Endometrial microvascular endothelial cells (primary cell): ENCODE data around the gene GPR162. TPM values are rescaled to one million over a fixed set of nuclear protein-coding genes. Genes with fewer than 3 reads are reported as not detected.
"Not testable (repeated sequence)": the region's sequence is repeated elsewhere in the genome, so short reads cannot be mapped to it uniquely, and the experiment has no call there.

Experiments
- in situ Hi-C: cut with HindIII; loops from 2 replicates; pipeline ENCODE4 v1.10.0; 2017; ENCODE audit warnings: low sequenced_read_pairs, low pct_unique_long_range_greater_than_20kb; ENCODE audit errors: inconsistent ontology term
- total RNA-seq: library from RNA; depleted of rRNA; stranded (reverse); fragments of >200 nt; gene quantifications from one replicate; pipeline ENCODE4 v1.2.3, GENCODE V29; 2015; ENCODE audit errors: inconsistent ontology term

The GPR162 gene
- total RNA-seq, 1 donor from 2014 or later, result 0.19 TPM

GRCh38 chr12:6867413-6868210 lies 46.0 kb downstream of the GPR162 start, which contains the start of gene TPI1:
Gene TPI1, plus strand, starts transcription at chr12:6867531. Its CDS starts 36 bp downstream, at chr12:6867567.
- in situ Hi-C loops, result no loop called here

GRCh38 chr12:6868211-6869048 lies 46.8 kb downstream of the GPR162 start:
- in situ Hi-C loops, result no loop called here

DNA sequence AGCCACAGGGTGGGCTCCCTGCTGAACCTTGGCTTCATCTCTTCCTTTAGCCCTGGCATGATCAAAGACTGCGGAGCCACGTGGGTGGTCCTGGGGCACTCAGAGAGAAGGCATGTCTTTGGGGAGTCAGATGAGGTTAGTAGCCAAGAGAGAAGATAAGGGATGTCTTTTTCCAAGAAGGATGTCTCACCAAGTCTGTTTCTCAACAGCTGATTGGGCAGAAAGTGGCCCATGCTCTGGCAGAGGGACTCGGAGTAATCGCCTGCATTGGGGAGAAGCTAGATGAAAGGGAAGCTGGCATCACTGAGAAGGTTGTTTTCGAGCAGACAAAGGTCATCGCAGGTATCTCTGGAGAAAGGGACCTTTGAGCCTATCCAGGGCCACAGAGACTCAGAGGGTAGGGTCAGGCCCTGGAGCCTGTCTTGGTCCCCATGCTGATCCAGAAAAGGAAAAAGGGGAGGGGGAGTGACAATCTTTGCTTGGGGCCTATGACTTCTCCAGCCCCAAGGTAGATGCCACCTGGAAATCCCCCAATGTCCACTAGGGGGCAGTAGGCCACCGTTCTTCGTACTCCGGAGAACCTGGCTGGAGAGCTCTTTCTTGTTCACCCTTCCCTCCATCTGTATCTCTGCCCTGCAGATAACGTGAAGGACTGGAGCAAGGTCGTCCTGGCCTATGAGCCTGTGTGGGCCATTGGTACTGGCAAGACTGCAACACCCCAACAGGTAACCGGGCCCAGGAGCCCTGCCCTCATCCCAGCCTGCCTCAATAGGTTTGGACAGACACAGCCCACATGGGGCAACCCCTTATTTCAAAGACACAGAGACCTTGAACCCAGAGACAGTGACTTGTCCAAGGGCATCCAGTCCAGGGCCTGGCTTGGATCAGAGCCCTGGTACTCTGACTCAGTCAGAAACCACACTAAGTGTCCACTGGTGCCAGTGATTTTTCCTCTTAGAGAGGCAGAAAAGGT lies 47.7 kb downstream of the GPR162 start:
- in situ Hi-C loops, result no loop called here

- in situ Hi-C loops, result not testable (repeated sequence)
Observed at GRCh38 chr12:6870304-6870703, 48.7 kb downstream of the GPR162 start.

DNA sequence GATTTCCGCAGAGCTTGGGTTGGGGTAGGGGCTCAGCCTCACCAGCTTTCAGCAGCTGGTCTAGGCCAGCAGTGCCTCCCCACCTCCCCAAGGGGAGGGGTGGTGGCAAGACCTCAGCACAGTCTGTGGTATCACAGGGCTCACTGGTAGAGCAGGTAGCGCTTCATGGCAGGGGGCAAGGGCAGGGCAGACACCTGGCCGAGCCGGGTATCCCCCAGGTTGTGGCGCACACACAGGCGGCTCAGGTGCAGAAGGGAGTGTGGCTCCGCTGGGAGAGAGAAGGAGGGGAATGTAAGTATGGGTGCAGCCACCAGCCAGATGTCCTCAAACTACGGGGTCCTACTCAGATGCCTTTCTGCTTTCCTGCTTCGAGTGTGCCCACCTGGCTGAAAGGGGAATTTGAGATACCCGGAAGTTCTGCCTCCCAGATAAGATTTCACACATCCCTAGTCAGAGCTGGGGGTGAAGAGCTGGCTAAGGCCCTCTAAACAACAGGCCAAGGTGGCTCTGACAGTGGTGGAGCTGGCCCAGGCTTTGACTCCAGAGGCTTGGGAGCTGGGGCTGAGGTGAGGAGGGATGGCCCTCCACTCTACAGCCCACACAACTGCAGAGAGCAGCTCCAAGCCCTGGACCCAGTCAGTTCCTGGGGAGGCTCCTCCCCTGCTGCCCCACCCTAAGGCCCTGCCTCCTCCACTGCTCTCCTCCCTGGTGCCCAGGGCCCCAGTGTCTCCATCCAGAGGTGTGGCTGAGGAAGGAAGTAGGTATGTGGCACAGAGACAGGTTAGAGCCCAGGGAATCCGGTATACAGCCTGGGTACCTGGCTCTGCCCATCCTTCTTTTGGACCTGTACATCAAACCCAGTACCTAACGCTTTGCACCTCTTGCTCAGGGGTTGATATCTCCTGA lies 49.7 kb downstream of the GPR162 start:
- in situ Hi-C loops, result no loop called here

- in situ Hi-C loops, result no loop called here
Observed at GRCh38 chr12:6872073-6873048, 50.7 kb downstream of the GPR162 start.

- in situ Hi-C loops, result no loop called here
Observed at GRCh38 chr12:6873094-6874014, 51.7 kb downstream of the GPR162 start, which contains the start of gene SPSB2. Gene SPSB2, minus strand, starts transcription at chr12:6873303. Its CDS starts 402 bp downstream, at chr12:6872901.

DNA sequence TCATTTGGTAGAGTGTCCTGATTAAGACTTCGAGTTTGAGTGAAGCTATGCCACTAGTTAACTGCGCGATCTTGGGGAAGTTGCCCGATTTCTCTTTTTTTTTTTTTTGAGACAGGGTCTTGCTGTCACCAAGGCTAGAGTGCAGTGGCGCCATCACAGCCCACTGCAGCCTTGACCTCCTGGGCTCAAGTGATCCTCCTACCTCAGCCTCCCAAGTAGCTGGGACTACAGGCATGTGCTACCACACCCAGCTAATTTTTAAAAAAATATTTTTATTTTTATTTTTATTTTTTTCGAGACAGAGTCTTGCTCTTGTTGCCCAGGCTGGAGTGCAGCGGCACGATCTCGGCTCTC lies 52.4 kb downstream of the GPR162 start:
- in situ Hi-C loops, result not testable (repeated sequence)

Other genes starting within 250 kb of the GPR162 start
- 202 TPM for gene CHD4, start 214.4 kb upstream of the GPR162 start, total RNA-seq
- gene LPAR5, start 185.9 kb upstream of the GPR162 start, total RNA-seq, result not detected
- not detected for gene ACRBP, start 174.4 kb upstream of the GPR162 start, total RNA-seq
- 39.5 TPM for gene ING4, start 158.7 kb upstream of the GPR162 start, total RNA-seq
- gene ZNF384, start 132.4 kb upstream of the GPR162 start, total RNA-seq, result 13.8 TPM
- not detected for gene PIANP, start 121.0 kb upstream of the GPR162 start, total RNA-seq
- gene COPS7A, start 97.8 kb upstream of the GPR162 start, total RNA-seq, result 69.5 TPM
- gene MLF2, start 68.7 kb upstream of the GPR162 start, total RNA-seq, result 223 TPM
- 238 TPM for gene PTMS, start 55.5 kb upstream of the GPR162 start, total RNA-seq
- gene LAG3, start 49.3 kb upstream of the GPR162 start, total RNA-seq, result 0.19 TPM
- gene CD4, start 32.3 kb upstream of the GPR162 start, total RNA-seq, result not detected
- 32.3 TPM for gene P3H3, start 6.6 kb downstream of the GPR162 start, total RNA-seq
- 0.74 TPM for gene GNB3, start 19.1 kb downstream of the GPR162 start, total RNA-seq
- 50.0 TPM for gene CDCA3, start 29.5 kb downstream of the GPR162 start, total RNA-seq
- gene USP5, start 30.3 kb downstream of the GPR162 start, total RNA-seq, result 102 TPM
- 1,455 TPM for gene TPI1, start 45.7 kb downstream of the GPR162 start, total RNA-seq
- 2.1 TPM for gene SPSB2, start 51.5 kb downstream of the GPR162 start, total RNA-seq
- gene LRRC23, start 83.0 kb downstream of the GPR162 start, total RNA-seq, result 5.9 TPM
- gene ENO2, start 92.8 kb downstream of the GPR162 start, total RNA-seq, result 9.8 TPM
- gene ATN1, start 106.1 kb downstream of the GPR162 start, total RNA-seq, result 26.8 TPM
- gene RNU7-1, start 122.0 kb downstream of the GPR162 start, total RNA-seq, result not detected
- gene C12orf57, start 122.2 kb downstream of the GPR162 start, total RNA-seq, result 127 TPM
- 0.09 TPM for gene PTPN6, start 129.5 kb downstream of the GPR162 start, total RNA-seq
- gene PHB2, start 148.8 kb downstream of the GPR162 start, total RNA-seq, result 301 TPM
- gene EMG1, start 149.1 kb downstream of the GPR162 start, total RNA-seq, result 39.9 TPM
- 28.2 TPM for gene LPCAT3, start 196.7 kb downstream of the GPR162 start, total RNA-seq
- not detected for gene C1S, start 238.9 kb downstream of the GPR162 start, total RNA-seq